Lung microvascular endothelial cell (primary cell): ENCODE data around the gene TNNT3. TPM values are rescaled to one million over a fixed set of nuclear protein-coding genes. Genes with fewer than 3 reads are reported as not detected.
"Not testable (repeated sequence)": the region's sequence is repeated elsewhere in the genome, so short reads cannot be mapped to it uniquely, and the experiment has no call there.

Experiments used
- DNase-seq, 2 donors: peaks; one replicate each; pipeline versions ENCODE4 v3.0.0 to v3.0.0-alpha.2; 2010; ENCODE audit warnings: low read depth in 2 of 2
- total RNA-seq: library from RNA; depleted of rRNA; stranded (reverse); fragments of >200 nt; gene quantifications from 2 replicates; pipeline ENCODE4 v1.2.1, GENCODE V29; 2014

The TNNT3 gene
- not detected in 2 replicates for total RNA-seq

GRCh38 chr11:1919391-1920127, at the start of gene TNNT3:
TSS of gene TNNT3 (plus strand) at chr11:1919703. CDS start at chr11:1922875, 3,172 bp downstream.
- no peak for DNase-seq

GRCh38 chr11:1870326-1870696, 49.2 kb upstream of the TNNT3 start:
- DNase-seq, result no peak

- no peak for DNase-seq
Observed at GRCh38 chr11:1870721-1871466, 48.6 kb upstream of the TNNT3 start.

GRCh38 chr11:1871531-1871930, 48.0 kb upstream of the TNNT3 start:
- DNase-seq, result no peak

- DNase-seq, result no peak
Observed at GRCh38 chr11:1872267-1872985, 47.1 kb upstream of the TNNT3 start.

- DNase-seq, result no peak
Observed at GRCh38 chr11:1873048-1873812, 46.3 kb upstream of the TNNT3 start.

GRCh38 chr11:1873813-1874150, 45.7 kb upstream of the TNNT3 start:
- not testable (repeated sequence) for DNase-seq

GRCh38 chr11:1874441-1875092, 44.9 kb upstream of the TNNT3 start:
- DNase-seq, result not testable (repeated sequence)

- DNase-seq, result no peak
Observed at GRCh38 chr11:1875093-1875850, 44.2 kb upstream of the TNNT3 start.

GRCh38 chr11:1875851-1876301, 43.6 kb upstream of the TNNT3 start:
- DNase-seq, result not testable (repeated sequence)

- peak; percentile 47 to 66 for DNase-seq
Observed at GRCh38 chr11:1876361-1877063, 43.0 kb upstream of the TNNT3 start.

- DNase-seq, result peak in 1 of 2 donors; percentile 50
Observed at GRCh38 chr11:1877211-1878136, 42.0 kb upstream of the TNNT3 start.

- no peak for DNase-seq
Observed at GRCh38 chr11:1878137-1879031, 41.1 kb upstream of the TNNT3 start.

- DNase-seq, result no peak
Observed at GRCh38 chr11:1879342-1879940, 40.1 kb upstream of the TNNT3 start.

GRCh38 chr11:1879941-1880720, 39.4 kb upstream of the TNNT3 start:
- no peak for DNase-seq

- DNase-seq, result no peak
Observed at GRCh38 chr11:1880746-1881441, 38.6 kb upstream of the TNNT3 start.
